ENCODE data around the gene CRYBB1.

The CRYBB1 gene

DNA sequence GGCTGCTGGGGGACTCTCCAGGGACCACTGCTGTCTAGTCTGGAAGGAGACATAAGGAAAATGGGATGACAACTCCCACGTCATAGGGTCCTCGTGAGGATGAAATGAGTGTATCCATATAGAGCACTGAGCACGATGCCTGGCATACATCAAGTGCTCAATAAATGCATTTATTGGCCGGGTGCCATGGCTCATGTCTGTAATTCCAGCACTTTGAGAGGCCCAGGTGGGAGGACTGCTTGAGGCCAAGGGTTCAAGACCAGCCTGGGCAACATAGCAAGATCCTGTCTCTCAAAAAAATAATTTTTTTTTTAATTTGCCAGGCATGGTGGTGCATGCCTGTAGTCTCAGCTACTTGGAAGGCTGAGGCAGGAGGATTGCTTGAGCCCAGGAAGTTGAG, 15.7 kb downstream of the CRYBB1 start:
- DNase-seq: no peak

- no peak for DNase-seq
Observed at GRCh38 chr22:26601726-26602125, 16.1 kb downstream of the CRYBB1 start.

DNA sequence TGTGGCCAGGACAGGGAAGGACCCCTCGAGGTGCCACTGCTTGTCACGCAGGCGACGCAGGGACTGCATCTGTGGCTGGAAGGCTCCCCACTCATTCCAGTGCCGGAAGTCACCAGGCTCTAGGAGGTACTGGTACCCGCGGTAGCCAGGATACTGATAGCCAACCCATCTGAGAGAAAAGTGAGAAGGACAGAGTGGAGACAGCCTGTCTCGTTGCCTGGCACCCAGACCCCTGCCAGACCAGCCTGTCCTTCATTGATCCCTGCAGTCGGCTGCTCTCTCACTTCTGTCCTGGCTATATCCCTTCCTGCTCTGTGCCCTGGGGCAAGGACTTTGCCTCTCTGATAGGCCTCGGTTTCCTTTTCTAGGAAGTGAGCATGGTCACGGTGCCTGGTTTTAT, 18.3 kb downstream of the CRYBB1 start:
- no peak for DNase-seq

DNA sequence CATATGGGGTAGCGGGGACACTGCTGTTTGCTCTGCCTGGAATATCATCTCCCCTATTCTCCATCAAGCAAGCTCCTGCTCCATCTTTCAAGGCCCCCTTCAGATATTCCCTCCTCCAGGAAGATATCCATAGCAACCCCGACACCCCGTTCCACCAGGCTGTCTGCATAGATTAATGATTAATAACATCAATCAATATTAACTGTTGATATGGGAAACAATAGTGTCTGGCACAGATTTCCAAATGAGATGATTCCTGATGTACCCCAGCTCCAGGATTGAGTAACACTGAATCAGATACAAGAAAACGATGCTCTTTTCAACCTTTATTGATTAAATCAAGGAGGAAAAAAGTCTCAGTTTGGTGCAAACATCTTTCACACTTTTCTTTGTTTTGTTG, 20.3 kb downstream of the CRYBB1 start:
- no peak for DNase-seq

DNA sequence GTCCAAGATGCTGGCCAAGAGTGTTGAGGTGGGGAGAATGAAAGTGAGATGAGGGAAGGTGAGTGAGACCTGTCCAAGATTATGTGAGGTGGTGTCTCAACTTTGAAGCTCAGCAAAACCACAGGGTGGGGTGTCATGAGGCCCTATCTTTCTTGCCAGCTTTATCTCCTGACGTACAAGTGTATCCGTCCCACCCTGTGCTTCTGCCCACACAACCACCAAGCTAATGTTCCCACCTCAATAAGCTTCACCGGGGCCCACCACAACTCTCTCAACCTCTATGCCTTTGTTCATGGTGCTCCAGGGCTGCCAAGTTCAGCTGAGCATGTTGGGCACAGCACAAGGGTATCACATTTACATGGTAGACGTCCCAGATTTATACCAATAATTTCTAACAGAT, 20.8 kb downstream of the CRYBB1 start:
- DNase-seq: no peak

DNA sequence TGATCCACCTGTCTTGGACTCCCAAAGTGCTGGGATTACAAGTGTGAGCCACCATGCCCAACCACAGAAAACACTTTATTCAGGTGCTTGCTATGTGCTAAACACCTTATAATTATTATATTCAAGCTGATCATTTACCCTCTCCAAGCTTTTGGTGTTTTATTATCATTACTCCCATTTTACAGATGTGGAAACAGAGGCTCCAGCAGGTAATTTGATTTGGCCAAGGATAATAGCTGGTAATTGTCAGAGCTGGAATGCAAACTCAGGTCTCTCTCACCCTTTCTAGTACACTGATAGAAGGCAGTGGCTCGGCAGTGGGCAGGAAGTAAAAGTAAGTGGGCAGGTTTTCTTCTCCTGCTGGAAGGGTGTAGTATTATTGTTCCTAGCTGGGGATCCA, 24.1 kb downstream of the CRYBB1 start:
- DNase-seq: no peak

DNA sequence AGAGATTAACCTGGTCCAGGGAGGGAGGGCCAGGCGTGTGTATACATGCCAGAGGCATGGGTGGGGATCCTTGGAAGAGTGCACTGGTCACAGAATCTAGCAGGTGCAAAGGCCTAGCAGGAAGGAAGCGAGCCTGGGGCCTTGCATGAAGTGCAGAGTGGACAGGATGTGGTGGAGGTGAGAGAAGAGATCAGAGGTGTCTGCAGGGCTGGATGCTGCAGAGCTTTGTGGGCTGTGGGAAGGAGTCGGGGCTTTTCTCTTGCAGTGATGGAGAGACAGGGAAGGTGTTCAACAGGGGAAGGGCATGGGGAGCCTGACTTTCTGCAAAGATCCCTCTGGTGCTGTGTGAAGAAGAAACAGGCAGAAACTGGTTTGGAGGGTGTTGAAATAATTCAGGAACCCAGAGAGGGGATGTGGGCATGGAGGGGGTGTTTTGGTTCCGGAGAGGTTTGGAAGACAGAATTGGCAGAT, 25.4 kb downstream of the CRYBB1 start:
- peak; percentile 49 for DNase-seq

DNA sequence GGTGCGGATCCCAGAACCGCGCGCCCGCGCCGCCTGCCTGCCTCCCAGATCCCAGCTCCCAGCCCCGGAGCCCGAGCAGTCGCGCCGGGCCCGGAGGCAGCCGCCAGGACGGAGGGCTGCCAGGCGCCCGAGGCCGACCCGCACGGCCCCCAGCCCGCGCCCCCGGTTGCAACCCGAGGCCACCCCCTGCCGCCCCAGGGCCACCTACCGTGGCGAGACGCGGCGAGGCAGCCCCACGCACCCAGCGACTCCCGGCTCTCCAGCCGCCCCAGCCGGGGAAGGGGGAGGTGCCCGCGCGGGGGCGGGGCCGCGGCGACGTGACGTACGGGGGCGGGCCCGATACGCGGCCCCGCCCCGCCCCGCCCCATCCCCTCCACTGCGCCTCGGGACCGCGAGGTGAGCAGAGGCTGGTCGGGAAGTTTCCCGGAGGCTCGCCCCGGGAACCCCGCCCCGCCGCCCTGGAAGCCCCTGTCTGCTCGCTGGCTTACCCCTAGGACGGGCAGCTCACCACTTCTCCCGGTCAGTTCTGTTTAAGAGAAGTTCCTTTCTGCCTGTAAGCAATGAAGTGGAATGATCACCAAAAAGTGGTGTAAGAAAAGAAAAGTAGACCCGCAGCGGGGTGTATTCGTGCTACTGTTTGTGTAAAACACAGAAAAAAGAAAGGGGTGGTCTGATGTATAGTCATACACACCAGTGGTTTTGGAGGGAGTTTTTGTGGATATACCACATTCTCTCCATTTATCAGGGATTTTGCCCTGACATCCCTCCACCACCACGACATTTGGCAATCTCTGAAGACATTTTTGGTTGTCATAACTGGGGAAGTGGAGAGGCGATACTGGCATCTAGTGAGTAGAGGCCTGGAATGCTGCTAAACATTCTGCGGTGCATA, 27.7 kb downstream of the CRYBB1 start, which contains the start of gene TPST2:
Gene TPST2 (minus strand): TSS at position 288 of the 892 bp plus-strand sequence. CDS start 48,502 bp downstream, outside the sequence.
- peak; percentile 22 for DNase-seq

DNA sequence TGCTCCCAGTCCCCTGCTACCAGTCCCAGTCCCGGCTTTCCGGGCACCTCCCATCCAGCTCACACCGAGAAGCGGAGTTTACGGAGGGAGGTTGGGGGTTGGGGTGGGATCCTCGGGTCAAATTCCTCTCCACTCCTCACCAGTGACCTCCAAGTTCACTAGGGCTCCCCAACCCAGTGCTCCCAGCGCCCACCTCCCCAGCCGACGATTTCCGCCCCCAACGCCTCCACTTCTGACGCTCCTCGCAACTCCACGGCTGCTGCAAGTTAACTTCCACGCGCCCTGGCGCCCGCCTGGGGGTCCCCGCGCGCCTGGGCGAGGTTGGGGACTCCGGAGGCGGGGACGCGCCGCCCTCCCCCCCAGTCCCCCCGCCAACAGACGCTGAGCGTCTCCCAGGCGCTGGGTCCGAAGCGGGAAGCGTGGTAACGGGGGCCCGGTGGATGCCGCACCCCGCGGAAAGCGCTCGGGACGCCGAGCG, 28.4 kb downstream of the CRYBB1 start:
- no peak for DNase-seq

- no peak for DNase-seq
Observed at GRCh38 chr22:26588729-26589366, 29.0 kb downstream of the CRYBB1 start.

DNA sequence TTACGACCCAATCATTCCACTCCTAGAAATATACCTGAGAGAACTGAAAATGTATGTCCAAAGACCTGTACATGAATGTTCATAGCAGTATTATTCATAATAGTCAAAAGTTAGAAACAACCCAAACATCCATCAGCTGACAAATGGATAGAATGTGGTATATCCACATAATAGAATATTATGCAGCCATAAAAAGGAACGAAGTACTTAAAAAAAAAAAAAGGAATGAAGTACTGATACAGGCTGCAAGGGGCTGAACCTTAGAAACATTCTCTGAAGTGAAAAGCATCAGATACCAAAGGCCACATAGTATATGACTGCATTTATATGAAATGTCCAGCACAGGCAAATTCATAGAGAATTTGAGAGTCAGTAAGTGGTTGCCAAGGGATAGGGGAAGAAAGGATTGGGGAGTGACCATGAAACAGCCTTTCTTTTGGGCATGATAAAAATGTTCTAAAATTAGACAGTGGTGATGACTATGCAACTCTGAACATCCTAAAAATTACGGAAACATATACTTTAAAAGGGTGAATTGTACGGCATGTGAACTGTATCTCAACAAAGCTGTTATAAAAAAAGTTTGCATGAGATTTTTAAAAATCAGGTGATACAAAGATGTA, 29.7 kb downstream of the CRYBB1 start:
- peak; percentile 75 for DNase-seq

DNA sequence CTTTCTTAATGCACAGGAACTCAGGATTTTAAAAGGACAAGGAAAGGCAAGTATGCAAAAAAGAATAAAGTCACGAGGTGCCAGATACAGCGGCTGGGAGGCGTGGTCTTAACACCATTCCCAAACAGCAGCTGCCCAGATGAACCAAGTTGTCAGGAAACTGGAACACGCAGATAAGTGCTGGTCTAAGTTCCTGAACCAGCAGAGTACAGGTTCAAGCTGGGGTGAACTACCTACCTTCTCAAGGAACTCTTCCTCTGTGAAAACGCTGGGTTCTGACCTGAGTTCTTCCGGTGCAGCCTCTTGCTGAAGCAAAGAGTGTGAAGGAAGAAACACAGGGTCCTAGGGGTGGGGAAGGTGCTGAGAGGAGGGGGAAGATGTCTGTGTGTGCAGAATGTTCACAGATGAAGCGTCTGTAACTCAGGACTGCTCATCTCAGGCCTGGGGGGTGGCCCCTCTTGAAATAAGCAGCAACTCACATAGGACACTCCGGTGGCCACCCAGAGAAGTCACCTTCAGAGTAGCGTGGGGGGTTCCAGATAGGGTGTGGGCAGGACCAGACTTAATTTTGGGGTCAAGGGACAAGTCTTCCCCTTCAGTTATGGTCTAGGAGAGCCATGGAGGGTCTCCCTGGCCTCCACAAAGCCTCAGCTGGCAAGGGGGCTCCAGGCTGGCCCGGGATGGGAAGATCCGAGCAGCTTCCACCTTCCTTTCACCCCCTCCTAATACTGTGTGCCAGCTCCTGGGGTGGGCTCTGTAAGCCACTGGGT, 31.1 kb downstream of the CRYBB1 start:
- DNase-seq: peak; percentile 31

DNA sequence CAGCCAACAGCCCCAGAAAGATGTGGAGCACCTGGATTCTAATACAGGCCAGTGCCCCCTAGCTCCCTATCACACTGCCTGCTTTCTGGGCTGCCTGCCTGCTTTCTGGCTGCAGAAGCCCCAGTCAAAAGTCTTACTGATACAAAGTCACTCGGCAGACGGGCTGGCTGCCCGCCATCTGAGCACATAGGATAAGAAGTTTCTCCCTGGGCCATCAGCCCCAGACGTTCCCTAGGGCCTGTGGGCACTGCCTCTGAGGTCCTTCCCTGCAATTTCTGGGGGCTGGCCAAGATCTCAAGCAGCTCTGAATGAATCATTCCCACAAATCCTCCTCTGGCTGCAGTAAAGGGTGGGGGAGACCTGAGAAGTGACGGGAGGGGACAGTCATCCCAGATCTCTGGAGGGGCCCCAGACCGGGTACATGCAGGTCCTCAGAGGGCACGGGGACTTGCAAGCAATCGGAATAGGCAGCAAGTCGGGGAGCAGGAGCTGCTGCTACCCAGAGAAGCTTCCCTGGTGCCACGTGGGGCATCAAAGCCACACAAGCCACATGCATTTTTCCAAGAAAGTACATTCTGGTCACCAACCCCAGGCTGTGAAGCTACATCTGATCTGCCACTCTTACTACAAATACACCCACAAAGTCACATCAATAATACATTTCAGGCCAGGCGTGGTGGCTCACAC, 32.6 kb downstream of the CRYBB1 start:
- peak; percentile 43 for DNase-seq

GRCh38 chr22:26584010-26584409, 33.8 kb downstream of the CRYBB1 start:
- DNase-seq: no peak

GRCh38 chr22:26581633-26582168, 36.1 kb downstream of the CRYBB1 start:
- no peak for DNase-seq

- no peak for DNase-seq
Observed at GRCh38 chr22:26581026-26581425, 36.8 kb downstream of the CRYBB1 start.

DNA sequence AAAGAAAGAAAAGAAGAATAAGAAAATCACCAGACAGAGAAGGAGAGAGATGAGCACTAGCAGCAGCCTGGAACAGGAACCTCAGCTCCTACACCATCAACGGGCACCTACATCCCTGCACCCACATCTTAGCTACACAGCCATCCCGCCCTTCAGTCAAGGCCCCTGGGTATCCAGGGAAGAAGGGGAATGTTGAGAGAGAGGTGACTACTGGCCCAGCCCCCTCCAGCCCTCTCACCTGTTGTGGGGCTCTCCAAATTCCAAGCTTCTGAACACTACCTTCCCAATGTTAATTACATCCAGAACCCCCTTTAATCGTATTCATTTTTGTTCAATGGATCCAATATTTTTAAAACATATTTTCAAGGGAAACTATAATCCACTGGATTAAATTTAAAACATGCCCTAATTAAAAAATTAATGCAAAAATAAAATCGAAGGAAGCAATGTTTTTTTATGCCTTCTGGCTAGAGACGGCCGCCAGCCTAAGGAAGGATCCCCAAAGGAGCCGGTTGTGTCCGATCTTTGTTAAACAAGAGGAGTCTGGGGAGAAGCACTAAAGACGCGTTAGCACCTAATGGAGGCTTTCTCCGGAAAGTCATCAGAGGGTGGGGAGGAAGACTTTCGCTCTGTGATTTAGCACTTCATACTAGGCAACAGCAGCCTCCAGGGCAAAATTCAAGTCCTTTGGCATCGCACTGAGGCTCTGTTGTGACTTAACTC, 37.4 kb downstream of the CRYBB1 start:
- DNase-seq: no peak

GRCh38 chr22:26579331-26579886, 38.4 kb downstream of the CRYBB1 start:
- peak; percentile 54 for DNase-seq

DNA sequence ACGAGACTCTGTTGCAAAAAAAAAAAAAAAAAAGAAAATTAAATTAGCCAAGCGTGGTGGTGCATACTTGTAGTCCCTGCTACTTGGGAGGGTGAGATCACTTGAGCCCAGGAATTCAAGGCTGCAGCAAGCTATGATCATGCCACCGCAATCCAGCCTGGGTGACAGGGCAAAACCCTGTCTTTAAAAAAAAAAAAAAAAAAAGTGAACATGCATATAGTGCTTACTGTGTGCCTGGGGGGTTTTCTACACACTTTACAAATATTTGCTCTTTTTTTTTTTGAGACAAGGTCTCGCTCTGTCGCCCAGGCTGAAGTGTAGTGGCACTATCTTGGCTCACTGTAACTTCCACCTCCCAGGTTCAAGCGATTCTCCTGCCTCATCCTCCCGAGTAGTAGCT, 40.7 kb downstream of the CRYBB1 start:
- DNase-seq: no peak

DNA sequence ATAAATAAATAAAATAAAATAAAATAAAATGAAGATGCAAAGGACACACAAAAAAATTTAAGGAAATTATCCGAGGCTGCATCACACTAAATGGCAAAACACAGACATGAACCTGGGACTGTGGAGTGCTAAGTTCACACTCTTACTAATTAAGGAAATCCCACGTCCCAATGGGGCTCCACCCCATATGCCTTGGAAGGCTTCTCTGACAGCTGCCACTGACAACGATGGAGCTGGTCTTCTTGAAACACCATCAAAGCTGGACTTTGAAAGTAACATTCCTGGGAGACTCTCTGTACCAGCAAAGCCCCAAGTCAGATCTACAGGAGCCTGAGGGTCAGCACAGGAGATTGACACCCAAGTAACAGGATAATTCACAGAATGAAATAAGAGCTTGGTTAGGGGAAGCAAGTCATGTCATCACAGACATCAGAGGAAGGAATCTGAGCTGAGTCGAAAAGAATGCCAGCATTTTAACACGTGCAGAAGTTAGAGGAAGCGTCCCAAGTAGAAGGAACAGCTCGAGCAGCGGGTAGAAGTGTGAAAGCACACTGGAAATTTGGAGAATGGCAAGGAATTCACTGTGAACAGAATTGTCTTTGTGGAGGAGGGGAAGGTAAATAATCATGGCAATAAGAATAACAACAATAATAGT, 41.7 kb downstream of the CRYBB1 start:
- no peak for DNase-seq
